ENCODE results near the gene PRAC2. TPM values are rescaled to one million over a fixed set of nuclear protein-coding genes. Genes with fewer than 3 reads are reported as not detected.
"Not testable (repeated sequence)": the region's sequence is repeated elsewhere in the genome, so short reads cannot be mapped to it uniquely, and the experiment has no call there.

Gene PRAC2
- not detected for polyA plus RNA-seq (ENCODE audit: insufficient read length)
- long read RNA-seq, donor 1 = 0 reads
- long read RNA-seq, donor 2 = 0 reads
- long read RNA-seq, donor 3 = 0 reads
- long read RNA-seq, donor 4 = 0 reads
- long read RNA-seq, donor 5 = 0 reads
- long read RNA-seq, donor 6 = 0 reads
- long read RNA-seq, donor 7 = 0 reads
- long read RNA-seq, donor 8 = 0 reads

DNA sequence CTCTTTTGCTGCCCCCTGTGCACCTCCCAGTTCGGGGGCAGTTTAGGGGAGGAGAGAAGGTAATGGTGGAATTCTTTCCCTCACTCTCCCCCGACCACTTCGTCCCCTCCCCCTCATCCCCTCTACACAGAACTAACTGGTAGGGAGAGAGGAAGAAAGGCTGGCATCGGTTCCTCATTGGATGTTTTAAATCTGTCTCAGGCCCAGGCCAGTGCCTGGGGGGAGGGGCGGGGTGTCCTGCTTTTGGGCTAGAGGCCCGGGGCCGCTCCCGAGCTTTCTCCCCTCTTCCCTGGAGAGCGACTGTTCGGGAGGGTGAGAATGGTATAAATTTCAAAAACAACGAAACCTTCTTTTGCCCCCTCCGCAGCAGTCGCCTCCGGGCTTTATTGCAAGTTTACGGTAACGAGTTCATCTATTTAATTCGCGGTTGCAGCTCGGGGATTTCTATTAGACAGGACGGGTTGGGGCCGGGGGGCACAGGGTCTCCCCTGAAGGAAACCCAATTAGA, at the start of gene PRAC2:
PRAC2 (plus strand) TSS at position 271 of the 508 bp plus-strand sequence. CDS start 1,226 bp downstream, outside the sequence.
- no peak for DNase-seq

DNA sequence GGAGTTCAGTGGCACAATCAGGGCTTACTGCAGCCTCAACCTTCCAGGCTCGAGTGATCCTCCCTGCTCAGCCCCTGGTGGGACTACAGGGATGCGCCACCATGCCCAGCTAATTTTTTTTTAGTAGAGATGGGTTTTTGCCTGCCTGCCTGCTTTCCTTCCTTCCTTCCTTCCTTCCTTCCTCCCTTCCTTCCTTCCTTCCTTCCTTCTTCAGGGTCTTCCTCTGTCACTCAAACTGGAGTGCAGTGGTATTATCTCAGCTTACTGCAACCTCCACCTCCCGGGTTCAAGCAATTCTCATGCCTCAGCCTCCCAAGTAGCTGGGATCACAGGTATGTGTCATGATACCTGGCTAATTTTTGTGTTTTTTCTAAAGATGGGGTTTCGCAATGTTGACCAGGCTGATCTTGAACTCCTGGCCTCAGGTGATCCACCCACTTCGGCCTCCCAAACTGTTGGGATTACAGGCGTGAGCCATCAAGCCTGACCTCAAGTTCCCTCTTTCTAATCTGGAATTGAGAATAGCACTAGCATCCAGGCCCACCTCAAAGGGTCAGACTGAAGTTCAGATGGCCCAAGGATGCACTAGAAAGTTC, 45.9 kb upstream of the PRAC2 start:
- no peak for DNase-seq

DNA sequence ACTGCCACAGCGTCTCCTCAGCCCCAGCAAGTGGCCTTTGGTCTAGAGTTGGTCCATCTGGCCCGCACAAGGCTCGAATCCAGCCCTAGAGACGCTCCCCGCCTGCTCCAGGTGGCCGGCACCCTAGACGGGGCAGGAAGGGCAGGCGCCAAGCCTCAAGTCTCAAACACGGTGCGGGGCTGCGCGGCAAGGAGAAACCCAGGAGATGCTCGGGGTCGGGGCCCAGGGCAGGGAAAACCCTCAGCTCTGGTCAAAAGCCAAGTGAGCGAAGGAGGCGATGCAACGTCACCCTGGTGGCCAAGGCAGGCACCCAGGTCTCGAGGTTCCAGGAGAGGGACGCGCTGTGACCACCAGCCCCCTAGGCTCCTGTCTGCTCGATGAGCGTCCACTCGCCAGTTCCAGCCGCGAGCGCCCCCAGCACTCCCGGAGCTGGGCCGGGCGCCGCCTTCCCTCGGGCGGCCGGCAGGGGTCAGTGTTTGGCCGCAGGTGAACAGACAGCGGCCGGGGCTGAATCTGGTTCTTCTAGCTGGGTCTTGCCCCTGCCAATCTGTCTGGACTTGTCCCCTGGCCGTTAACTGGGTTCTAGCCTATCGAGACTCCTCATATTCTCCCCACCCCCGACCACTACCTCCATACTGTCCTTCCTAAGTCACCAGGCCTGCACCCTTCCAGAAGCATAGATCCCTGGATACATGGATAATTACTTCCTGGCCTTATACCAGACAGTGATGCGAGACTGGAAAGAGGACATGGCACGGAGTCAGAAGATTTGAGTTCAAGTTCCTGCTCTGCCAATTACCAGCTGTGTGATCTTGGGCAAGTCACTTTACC, 44.6 kb upstream of the PRAC2 start:
- peak; percentile 69 for DNase-seq

DNA sequence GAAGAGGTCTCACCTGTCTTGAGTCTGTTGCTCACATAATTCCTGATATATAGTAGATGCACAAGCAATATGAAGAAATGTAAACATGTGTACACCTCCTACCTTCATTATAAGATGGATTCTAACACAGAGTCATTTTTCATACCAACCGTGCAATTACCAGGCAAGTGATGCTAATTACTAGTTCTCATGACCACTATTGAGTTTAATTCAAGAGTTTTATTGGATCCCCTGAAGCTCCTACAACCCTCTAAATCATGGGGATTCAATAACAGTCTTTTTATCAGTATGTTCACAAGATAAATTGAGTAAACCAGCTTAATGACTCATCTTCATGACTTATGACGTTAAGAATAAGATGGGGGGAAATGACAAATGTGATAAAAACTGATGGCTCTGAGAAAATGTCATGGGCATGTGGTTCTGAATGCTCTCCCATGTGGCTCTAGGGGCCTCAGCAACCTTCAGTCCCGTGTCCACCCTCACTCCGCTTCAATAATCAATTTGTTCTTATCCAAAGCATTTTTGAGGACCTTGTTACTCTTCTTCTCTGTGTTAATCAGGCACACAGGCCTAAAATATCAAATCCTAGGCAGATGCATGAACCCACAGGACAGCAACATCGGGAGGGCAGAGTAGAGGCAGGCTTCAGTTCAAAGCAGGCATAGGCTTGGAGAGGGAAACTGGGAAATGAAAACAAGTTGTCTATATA, 43.4 kb upstream of the PRAC2 start:
- DNase-seq = no peak

DNA sequence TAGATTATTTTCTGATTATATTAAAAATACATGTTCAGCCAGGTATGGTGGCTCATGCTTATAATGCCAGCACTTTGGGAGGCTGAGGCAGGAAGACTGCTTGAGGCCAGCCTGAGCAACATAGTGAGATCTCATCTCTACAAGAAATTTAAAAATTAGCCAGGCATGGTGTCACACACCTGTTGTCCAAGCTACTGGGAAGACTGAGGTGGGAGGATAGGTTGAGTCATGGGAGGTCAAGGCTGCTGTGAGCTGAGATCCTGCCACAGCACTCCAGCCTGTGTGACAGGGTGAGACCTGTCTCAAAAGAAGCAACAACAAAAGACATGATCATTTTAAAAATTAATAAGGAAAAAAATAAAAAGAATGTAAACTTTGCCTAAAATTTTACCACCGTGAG, 41.4 kb upstream of the PRAC2 start:
- DNase-seq = no peak

DNA sequence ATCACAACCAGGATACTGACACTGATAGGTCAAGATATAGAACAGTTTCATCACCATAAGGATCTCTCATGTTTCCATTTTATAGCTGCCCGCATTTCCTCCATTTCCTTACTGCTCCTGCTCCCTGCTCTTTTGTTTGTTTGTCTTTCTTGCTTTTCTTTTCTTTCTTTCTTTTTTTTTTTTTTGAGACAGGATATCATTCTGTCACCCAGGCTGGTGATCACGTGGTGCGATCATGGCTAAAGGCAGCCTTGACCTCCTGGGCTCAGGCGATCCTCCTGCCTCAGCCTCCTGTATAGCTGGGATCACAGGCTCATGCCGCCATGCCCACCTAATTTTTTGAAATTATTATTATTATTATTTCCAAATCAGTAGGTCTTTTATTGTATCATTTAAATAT, 32.3 kb upstream of the PRAC2 start:
- DNase-seq = no peak

DNA sequence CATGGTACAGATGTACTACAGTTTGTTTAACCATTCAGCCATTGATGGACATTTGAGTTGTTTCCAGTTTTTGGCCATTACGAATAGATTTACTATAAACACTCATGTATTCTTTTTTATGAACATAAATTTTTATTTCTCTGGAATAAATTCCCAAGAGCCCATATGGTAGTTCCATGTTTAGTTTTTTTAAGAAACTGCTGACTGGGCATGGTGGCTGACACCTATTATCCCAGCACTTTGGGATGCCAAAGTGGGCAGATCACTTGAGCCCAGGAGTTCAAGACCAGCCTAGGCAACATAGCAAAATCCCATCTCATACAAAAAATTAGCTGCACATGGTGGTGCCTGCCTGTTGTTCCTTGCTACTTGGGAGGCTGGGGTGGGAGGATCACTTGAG, 30.9 kb upstream of the PRAC2 start:
- DNase-seq = no peak

DNA sequence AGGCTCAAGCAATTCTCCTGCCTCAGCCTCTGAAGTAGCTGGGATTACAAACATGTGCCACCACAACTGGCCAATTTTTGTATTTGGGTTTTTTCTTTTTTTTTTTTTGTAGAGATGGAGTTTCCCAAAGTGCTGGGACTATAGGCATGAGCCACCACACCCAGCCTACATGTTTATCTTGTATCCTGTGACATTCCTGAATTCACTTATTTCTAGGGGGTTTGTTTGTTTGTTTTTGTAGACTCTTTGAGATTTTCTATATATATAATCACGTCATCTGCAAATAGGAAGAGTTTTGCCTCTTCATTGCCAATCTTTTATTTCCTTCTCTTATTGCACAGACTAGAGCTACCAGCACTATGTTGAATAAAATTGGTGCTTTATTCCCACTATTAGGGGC, 29.8 kb upstream of the PRAC2 start:
- DNase-seq = no peak

DNA sequence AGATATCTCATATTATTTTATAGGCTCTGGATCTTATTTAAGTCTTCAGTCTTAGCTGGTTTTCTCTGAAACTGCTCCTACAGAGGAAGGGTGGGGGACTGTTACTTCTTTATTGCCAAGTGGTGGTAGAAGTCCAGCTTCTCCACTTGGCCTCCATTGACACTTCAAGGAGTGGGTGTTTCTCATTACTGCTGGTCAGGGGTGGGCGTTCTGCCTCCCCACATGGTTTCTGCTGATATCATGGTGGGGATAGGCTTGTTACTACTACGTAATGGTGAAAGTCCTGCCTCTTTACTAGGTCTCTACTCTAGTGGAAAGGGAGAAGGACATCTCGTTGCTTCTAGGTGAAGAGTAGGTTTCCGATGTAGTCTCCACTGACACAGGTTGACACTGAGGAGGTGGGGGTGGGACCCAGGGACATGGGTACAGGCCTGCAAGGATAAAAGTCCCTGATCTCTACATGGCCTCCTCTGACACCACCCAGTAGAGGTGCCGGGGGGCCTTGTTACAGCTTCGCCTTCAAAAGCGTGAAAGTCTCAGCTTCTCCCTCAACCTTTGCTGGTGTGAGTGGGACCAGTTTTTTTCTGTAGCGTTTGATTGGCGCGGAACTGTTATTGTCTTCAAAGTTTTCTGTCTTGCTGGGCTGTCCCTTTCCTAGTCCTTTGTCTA, 21.0 kb upstream of the PRAC2 start:
- no peak for DNase-seq

DNA sequence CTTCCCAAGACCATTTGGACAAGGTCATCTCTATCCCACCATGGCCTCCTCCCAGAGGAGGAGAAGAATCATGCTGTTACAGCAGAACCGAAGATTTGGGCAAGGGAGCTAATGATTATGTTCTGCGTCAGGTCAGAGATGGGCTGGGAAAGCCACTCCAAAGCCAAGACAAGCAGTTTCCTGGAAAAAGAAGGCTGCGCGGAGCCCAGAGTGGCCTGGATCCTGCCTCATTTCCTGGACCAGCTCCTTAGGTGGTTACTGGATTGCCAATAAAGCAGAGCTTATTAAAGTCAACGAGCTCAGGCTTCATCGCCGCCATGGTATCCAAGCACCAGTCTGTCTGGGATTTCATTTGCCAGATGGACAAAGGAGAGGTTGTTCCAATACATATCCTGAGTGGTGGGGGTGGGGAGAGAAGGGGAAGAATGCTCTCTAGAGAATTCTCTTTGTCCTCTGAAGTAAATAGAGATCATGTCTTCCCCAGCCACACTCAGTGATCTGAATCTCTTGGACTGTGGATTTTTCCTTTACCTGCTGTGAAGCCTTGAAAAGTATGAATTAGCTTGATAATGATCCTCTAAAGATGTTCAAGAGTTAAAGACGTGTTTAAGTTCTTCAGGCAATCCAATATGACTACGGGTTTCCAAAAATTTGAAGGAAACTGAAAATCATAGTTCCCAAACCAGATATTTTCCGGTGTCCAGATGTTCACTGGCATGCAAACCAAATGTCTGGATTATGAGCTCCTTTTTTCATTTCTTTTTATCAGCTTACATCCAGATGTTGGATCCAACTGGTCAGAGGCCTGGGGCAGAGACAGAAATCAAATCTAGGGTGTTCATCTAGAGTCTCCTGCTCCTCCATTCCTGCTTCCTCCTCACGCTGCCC, 18.4 kb upstream of the PRAC2 start:
- DNase-seq = no peak

DNA sequence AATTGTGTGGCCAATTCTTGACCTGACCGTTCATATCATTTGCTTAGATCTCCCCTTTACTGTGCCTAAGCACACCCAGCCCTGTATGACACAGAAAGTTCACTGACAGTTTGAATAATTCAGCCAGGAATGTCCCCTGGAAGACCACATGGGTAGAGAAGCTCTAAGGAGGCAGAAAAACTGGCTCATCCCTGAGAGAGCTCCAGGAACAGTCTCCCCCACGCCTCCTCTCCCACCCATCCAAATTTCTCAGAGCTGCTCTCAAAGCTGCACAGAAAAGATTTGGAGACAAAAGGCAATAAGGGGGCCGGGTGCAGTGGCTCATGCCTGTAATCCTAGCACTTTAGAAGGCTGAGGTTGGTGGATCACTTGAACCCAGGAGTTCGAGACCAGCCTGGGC, 11.9 kb upstream of the PRAC2 start:
- no peak for DNase-seq

DNA sequence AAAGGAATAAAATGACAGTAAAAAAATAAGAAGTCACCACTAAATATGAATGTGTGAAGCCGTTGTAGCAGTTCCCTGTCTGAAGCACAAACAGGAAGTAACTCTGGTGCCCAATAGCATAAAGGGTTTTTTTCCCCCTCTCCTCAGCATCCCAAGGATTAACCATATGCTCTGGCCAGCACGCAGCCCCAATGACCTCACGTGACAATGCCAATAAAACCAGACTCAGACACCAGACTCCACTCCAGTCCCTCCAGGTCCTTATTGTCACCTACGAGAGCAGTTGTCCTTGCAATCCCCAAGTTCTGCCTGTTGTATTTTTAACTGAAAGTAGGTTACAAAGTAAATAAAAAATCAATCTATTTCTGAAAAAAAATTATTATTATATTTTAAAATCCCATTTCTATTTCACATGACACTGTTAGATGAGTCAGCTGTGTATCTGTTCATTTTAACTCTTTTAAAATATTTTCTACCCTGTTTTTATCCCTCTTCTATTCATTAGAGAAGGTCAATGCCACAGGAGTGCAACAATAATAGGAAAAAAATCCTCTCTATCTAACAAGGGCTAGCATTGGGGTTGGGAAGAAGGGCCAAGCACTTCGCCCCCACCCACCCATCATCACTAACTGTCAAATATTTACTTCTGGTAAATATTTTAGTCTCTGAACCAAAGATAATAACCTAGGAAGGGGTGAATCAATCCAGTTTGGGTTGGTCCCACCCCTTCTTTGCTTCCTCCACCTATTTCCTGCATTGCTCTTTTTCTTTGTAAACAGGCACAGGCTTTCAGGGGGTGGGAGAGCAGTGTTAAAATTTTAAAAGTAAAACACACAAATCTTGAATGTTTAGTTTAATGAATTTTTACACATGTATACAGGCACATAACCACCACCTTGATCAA, 7.2 kb upstream of the PRAC2 start:
- no peak for DNase-seq

DNA sequence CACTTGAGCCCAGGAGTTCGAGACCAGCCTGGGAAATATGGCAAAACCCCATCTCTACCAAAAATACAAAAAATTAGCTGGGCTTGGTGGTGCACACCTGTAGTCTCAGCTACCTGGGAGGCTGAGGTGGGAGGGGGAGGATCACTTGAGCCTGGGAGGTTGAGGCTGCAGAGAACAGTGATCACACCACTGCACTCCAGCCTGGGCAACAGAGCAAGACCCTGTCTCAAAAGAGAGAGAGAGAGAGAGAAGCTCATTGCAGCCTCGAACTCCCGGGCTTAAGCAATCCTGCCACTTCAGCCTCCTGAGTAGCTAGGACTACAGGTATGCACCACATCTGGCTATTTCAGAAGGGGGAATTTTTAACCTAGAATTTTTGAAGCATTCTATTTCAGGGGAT, 6.4 kb upstream of the PRAC2 start:
- not testable (repeated sequence) for DNase-seq

DNA sequence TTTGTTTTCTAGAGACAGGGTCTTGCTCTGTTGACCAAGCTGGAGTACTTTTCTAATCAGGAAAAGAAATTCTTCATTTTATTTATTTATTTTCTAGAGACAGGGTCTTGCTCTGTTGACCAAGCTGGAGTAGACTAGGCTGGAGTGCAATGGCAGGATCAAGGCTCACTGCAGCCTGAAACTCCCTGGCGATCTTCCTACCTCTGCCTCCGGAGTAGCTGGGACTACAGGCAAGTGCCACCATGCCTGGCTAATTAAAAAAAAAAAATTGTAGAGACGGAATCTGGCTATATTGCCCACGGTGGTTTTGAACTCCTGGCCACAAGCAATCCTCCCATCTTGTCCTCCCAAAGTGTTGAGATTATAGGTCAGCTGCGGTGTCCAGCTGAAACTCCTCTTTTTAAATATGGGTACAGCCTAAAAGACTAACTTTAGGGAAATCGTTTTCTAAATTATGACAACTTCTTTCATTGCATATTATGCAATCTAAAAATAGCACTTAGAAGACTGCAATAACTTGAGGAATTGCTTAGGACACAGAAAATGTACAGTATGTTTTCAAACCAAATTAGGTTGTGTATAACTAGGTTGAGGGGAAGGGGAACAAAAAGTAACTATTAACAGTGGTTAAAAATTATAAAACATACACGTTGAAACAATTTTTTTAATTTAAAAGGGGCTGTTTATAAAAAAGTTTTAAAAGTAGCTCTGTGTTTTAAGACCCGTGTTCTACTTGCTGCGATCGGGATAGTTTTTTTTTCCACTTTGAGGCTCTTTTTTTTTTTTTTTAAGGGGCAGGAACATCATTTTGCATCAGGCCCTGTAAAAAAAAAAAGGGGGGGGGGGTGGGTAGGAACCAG, 5.4 kb upstream of the PRAC2 start:
- no peak for DNase-seq

DNA sequence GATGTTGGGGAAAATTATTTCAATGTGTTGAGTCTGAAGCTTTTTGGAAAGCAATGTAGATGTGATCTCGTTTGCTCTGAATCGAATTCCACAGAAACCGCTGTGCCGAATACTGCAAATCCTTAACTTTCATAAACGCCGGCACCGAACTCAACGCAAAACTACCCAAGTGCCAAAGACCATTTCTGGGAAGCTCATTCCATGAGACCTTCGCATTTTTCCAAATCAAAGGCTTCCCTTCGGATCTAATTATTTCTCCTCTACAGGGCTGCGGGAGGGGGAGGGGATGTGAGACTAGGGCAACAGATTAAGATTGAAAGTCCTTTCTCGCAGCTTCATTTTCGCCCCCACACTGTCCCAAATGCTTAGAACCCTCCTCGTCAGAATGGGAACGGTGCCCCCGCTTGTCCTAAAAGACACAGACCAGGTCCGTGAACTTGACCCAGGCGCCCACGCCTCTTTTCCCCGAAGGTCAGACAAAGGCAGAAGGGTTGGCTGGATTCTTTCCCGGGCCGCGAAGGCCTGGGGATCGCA, 4.7 kb upstream of the PRAC2 start:
- no peak for DNase-seq

DNA sequence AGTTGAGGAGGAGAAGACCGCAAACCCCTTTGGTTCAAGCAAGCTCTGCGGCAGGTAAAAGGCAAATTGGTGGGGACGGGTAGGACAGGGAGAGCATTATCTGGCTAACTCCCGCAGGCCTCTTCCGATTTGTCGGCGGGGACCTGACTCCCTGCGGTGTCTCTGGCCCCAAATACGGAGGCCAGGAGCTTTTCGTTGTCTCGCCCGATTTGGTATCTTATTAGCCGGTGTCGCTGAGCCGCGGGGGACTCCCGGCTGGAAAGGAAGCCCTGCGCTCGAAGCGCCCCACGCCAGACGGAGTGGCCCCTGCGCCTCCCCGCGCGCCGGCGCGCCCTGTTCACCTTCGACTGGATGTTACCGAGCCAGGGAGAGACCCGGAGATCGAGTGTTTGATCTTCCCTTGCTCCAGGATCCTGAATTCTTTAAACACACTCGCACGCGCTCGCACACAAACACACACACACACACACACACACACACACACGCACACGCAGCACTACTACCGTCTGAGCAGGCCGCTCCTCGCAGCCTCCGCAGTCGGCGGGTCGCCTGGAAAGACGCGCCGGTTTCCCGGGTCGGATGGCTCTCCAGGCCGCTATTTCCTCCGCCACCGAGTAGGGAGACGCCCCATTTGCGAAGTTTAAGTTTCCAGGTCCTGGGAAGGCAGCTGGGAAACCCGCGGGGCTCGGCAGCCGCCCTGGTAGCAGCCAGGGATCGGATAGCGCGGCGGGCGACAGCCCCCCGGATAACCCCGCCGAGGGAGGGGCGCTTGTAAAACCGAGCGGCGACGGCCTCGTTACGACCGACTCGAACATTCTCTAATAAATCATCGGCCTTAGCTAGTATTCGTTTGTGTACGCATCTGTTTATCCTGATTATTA, 4.0 kb upstream of the PRAC2 start:
- no peak for DNase-seq

DNA sequence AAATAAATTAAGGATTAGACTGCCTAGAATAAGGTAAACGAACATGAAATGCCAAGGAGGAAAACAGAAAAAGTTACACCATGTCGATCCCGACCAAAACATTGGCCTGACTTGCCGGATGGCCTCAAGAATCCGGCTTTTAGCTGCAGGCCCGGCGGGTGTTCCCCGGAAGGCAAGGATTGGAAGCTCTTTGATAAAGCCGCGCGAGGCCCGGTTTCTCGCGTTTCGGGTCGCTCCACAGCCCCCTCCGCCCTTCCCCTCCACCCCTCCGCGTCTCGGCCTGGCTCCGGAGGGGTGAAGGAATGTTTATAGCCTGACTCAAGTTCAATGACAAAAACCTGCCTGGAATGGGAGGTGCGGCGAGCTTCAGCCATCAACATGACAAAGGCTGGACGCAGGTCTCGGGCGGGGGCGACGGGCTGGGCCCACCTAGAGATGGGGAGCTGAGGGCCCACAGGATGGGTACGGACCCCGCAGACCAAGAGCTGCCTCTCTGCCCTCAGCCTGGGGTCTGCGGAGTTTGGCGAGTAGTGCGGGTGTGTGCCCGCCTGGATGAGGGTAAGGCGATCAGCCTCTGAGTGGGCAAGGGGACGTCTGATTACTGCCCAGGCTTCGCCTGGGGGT, 3.2 kb upstream of the PRAC2 start:
- DNase-seq = no peak
